Stomach (tissue), 4 donors: Measurements from ENCODE around the gene FAM83B.

Experiments used
- CTCF ChIP-seq, 7 experiments: fragments of 450-650 bp in 4 of 7; fragments of 200-600 bp in 3 of 7; sonication (generic) in 3 of 7; IDR thresholded peaks; one replicate each; pipeline ENCODE4 v1.5.1; 2016 to 2019; ENCODE audit warnings: antibody characterized with exemption in 7 of 7, control low read depth in 2 of 7, mild to moderate bottlenecking in 1 of 7
- EP300 ChIP-seq: sonication (generic); formaldehyde crosslinking; IDR thresholded peaks from one replicate; pipeline ENCODE4 v1.6.1; 2017; ENCODE audit warnings: antibody characterized with exemption
- POLR2A ChIP-seq, 4 donors: fragments of 450-650 bp; IDR thresholded peaks; one replicate each; pipeline ENCODE4 v1.6.1; 2016; ENCODE audit warnings: antibody characterized with exemption in 4 of 4, control low read depth in 2 of 4, mild to moderate bottlenecking in 1 of 4, moderate library complexity in 1 of 4
- POLR2AphosphoS5 ChIP-seq, 3 donors: sonication (generic); formaldehyde crosslinking; IDR thresholded peaks; one replicate each; pipeline ENCODE4 v1.6.1; 2016; ENCODE audit warnings: antibody characterized with exemption in 3 of 3

GRCh38 chr6:54907355-54907754 is 60.8 kb downstream of the FAM83B start:
- TF ChIP-seq POLR2A (IDR thresholded peaks at IDR 0.05) (no peak), EP300 (no peak), POLR2AphosphoS5 (IDR thresholded peaks at IDR 0.05) (no peak), CTCF (IDR thresholded peaks at IDR 0.05) (no peak)
